ENCODE data around the gene ANGEL2.

DNA sequence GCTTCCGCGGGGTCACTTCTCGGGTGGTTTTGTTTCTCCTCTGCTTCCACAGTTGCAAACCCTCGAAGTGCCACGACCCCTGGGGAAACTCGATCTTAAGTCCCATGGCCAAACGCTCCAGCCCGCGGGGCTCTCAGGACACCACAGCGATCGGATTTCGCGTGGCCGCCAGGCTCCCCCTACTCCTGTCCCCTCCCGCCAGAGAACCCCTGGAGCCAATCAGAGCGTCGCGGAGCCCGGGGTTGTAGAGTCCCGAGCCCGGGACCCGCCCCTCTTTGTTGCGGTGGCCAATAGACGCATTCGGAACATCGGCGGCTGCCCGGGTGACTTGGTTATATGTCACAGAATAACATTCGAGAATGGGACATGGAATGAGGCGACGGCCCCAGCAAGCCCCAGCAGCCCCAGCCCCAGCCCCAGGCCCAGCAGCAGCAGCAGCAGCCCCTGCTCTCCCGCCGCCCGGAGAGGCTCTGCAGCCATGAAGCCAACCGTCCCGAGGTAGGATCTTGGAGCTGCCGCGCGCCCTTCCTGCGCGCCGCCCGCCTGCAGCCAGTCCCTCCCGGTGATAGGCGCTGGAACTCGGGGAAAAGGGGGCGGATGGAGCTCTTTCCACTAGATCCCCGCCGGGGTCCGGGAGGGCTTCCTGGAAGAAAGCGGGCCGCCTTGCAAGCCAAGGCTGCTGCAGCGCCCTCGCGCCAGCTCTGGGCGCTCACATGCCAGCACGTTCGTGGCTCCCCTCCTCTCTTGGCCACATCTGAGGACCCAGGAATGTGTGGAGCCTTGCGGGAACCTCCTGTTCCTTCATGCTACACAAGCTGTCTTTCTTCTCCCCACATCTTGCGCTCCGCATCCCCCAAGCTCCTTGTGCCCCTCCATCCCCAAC is 65.2 kb downstream of the ANGEL2 start, which contains the start of gene VASH2:
- TF ChIP-seq ELF4 (IDR thresholded peaks at IDR 0.05) (no peak), SUZ12 (IDR thresholded peaks at IDR 0.05) (no peak), ZNF384 (IDR thresholded peaks at IDR 0.05) (no peak), BHLHE40 (IDR thresholded peaks at IDR 0.05; ENCODE audit: borderline replicate concordance) (no peak), L3MBTL2 (conservative IDR thresholded peaks at IDR 0.05) (peak; percentile 92), SP1 (IDR thresholded peaks at IDR 0.05) (no peak), FOXM1 (IDR thresholded peaks at IDR 0.05; ENCODE audit: borderline replicate concordance) (no peak), LEF1 (IDR thresholded peaks at IDR 0.05; ENCODE audit: borderline replicate concordance) (no peak), CTBP1 (IDR thresholded peaks at IDR 0.05; ENCODE audit: borderline replicate concordance) (no peak), HDGF (IDR thresholded peaks at IDR 0.05; ENCODE audit: borderline replicate concordance) (no peak)

All from HEK293T (cell line).